Measurements from ENCODE around the gene AAGAB. TPM values are rescaled to one million over a fixed set of nuclear protein-coding genes. Genes with fewer than 3 reads are reported as not detected.

The AAGAB gene
- total RNA-seq, 1 experiment from 2014 or later: 52.0 TPM

GRCh38 chr15:67227431-67227830 is 27.0 kb downstream of the AAGAB start:
- TF ChIP-seq FOSL1 (IDR thresholded peaks at IDR 0.05; ENCODE audit: low read depth) (no peak), SRF (IDR thresholded peaks at IDR 0.05; ENCODE audit: low read depth) (no peak), SIN3A (IDR thresholded peaks at IDR 0.05; ENCODE audit: low read depth) (no peak), CEBPB (IDR thresholded peaks at IDR 0.05; ENCODE audit: low read depth) (no peak), TCF7L2 (IDR thresholded peaks at IDR 0.05; ENCODE audit: borderline replicate concordance, extremely low read depth, insufficient read depth, insufficient read length) (no peak), EGR1 (IDR thresholded peaks at IDR 0.05; ENCODE audit: low read depth) (no peak), EZH2 (IDR thresholded peaks at IDR 0.05) (no peak), YY1 (IDR thresholded peaks at IDR 0.05; ENCODE audit: extremely low read depth, insufficient replicate concordance, low read depth, low read length) (no peak), ATF3 (IDR thresholded peaks at IDR 0.05) (no peak), SP1 (IDR thresholded peaks at IDR 0.05; ENCODE audit: low read depth) (no peak), MAX (IDR thresholded peaks at IDR 0.05) (no peak), POLR2A (IDR thresholded peaks at IDR 0.05; ENCODE audit: borderline replicate concordance, extremely low read depth, insufficient read depth, insufficient read length) (no peak), POLR2AphosphoS5 (IDR thresholded peaks at IDR 0.05; ENCODE audit: low read depth, low read length) (no peak)
- TF ChIP-seq, protein P1, sequence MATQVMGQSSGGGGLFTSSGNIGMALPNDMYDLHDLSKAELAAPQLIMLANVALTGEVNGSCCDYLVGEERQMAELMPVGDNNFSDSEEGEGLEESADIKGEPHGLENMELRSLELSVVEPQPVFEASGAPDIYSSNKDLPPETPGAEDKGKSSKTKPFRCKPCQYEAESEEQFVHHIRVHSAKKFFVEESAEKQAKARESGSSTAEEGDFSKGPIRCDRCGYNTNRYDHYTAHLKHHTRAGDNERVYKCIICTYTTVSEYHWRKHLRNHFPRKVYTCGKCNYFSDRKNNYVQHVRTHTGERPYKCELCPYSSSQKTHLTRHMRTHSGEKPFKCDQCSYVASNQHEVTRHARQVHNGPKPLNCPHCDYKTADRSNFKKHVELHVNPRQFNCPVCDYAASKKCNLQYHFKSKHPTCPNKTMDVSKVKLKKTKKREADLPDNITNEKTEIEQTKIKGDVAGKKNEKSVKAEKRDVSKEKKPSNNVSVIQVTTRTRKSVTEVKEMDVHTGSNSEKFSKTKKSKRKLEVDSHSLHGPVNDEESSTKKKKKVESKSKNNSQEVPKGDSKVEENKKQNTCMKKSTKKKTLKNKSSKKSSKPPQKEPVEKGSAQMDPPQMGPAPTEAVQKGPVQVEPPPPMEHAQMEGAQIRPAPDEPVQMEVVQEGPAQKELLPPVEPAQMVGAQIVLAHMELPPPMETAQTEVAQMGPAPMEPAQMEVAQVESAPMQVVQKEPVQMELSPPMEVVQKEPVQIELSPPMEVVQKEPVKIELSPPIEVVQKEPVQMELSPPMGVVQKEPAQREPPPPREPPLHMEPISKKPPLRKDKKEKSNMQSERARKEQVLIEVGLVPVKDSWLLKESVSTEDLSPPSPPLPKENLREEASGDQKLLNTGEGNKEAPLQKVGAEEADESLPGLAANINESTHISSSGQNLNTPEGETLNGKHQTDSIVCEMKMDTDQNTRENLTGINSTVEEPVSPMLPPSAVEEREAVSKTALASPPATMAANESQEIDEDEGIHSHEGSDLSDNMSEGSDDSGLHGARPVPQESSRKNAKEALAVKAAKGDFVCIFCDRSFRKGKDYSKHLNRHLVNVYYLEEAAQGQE (IDR thresholded peaks at IDR 0.05; ENCODE audit: low read depth): no peak
- TF ChIP-seq, protein P2, sequence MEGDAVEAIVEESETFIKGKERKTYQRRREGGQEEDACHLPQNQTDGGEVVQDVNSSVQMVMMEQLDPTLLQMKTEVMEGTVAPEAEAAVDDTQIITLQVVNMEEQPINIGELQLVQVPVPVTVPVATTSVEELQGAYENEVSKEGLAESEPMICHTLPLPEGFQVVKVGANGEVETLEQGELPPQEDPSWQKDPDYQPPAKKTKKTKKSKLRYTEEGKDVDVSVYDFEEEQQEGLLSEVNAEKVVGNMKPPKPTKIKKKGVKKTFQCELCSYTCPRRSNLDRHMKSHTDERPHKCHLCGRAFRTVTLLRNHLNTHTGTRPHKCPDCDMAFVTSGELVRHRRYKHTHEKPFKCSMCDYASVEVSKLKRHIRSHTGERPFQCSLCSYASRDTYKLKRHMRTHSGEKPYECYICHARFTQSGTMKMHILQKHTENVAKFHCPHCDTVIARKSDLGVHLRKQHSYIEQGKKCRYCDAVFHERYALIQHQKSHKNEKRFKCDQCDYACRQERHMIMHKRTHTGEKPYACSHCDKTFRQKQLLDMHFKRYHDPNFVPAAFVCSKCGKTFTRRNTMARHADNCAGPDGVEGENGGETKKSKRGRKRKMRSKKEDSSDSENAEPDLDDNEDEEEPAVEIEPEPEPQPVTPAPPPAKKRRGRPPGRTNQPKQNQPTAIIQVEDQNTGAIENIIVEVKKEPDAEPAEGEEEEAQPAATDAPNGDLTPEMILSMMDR (IDR thresholded peaks at IDR 0.05 in 2 of 3, conservative IDR thresholded peaks at IDR 0.05 in 1 of 3; ENCODE audit: borderline replicate concordance in 1 of 3, insufficient read depth in 1 of 3, low read depth in 2 of 3, low read length in 2 of 3): no peak
- TF ChIP-seq, protein P3, sequence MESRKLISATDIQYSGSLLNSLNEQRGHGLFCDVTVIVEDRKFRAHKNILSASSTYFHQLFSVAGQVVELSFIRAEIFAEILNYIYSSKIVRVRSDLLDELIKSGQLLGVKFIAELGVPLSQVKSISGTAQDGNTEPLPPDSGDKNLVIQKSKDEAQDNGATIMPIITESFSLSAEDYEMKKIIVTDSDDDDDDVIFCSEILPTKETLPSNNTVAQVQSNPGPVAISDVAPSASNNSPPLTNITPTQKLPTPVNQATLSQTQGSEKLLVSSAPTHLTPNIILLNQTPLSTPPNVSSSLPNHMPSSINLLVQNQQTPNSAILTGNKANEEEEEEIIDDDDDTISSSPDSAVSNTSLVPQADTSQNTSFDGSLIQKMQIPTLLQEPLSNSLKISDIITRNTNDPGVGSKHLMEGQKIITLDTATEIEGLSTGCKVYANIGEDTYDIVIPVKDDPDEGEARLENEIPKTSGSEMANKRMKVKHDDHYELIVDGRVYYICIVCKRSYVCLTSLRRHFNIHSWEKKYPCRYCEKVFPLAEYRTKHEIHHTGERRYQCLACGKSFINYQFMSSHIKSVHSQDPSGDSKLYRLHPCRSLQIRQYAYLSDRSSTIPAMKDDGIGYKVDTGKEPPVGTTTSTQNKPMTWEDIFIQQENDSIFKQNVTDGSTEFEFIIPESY (IDR thresholded peaks at IDR 0.05; ENCODE audit: extremely low read depth, insufficient replicate concordance, low read length): no peak
- DNase-seq (ENCODE audit: low read depth, low spot score) (no peak), ATAC-seq (no peak)
- no peak overlapping the region for H3K4me2 ChIP-seq (ENCODE audit: low read length)
- peaks cover 5 to 19% of the 10 kb centered on the region in 2 experiments; a peak in 2 of 4 replicates for H3K36me3 ChIP-seq (ENCODE audit: control insufficient read depth in 1 of 2, insufficient read depth in 2 of 2, low read length in 2 of 2)
- H3K79me2 ChIP-seq (ENCODE audit: insufficient read depth, low read length): peaks cover 4% of the 10 kb centered on the region; the same call in 1 of the 2 replicates
- BruUV-seq (replicated peaks): no TSS peak
- H3K9ac ChIP-seq (ENCODE audit: low read length): no peak overlapping the region
- H3K27ac ChIP-seq (ENCODE audit: low read depth, low read length): no peak overlapping the region
- no peaks in the 10 kb centered on the region for H4K20me1 ChIP-seq (ENCODE audit: insufficient read depth)
- POLR2A ChIA-PET: no interaction called here
- H3K9me3 ChIP-seq (ENCODE audit: control insufficient read depth in 1 of 2, insufficient read depth in 1 of 2, low read depth in 1 of 2, low read length in 2 of 2): no peaks in the 10 kb centered on the region
- H3K4me1 ChIP-seq (ENCODE audit: control insufficient read depth in 1 of 2, insufficient read depth in 2 of 2, low read length in 2 of 2): no peaks in the 10 kb centered on the region
- intact Hi-C loops (cut with micrococcal nuclease): no loop called here
- H3K9me2 ChIP-seq (ENCODE audit: insufficient read depth): no peaks in the 10 kb centered on the region
- no peak overlapping the region for H3K4me3 ChIP-seq (replicated peaks in 1 of 2; ENCODE audit: low read depth in 1 of 2, low read length in 2 of 2)
- RAD21 ChIA-PET (ENCODE audit: low non-redundant PET in 1 of 2, low total read pairs in 2 of 2, uncharacterized antibody in 2 of 2, unreplicated experiment in 2 of 2): no interaction called here
- CTCF ChIA-PET: no interaction called here
- no peaks in the 10 kb centered on the region for H3K27me3 ChIP-seq (ENCODE audit: insufficient read depth, low read length)
- H2AFZ ChIP-seq (ENCODE audit: low read depth, low read length, poor library complexity, severe bottlenecking): no peak overlapping the region

Data from HCT116 (cell line).